ENCODE results near the gene TMEM19. TPM values are rescaled to one million over a fixed set of nuclear protein-coding genes. Genes with fewer than 3 reads are reported as not detected.

TMEM19 gene
- total RNA-seq: 10 to 100 TPM; 17.4 to 32.2 (median 27.6) TPM
- polyA plus RNA-seq: 1 to 10 TPM; 6.4 to 9.8 TPM
- long read RNA-seq, donor 1, full-length matches to known transcripts: 21 of 30 reads
- long read RNA-seq, donor 1, partial matches to known transcripts: 1 of 30 reads
- long read RNA-seq, donor 1, other reads (novel, unspliced or antisense): 8 of 30 reads
- long read RNA-seq, donor 2, full-length matches to known transcripts: 18 of 26 reads
- long read RNA-seq, donor 2, partial matches to known transcripts: 2 of 26 reads
- long read RNA-seq, donor 2, other reads (novel, unspliced or antisense): 6 of 26 reads
- long read RNA-seq, donor 3, full-length matches to known transcripts: 57 of 76 reads
- long read RNA-seq, donor 3, partial matches to known transcripts: 2 of 76 reads
- long read RNA-seq, donor 3, other reads (novel, unspliced or antisense): 17 of 76 reads

GRCh38 chr12:71685914-71686657 is at the start of gene TMEM19:
TMEM19 (plus strand) TSS chr12:71686082; CDS start chr12:71686681, 599 bp downstream.
- peaks cover 0 to 16% (median 0%) of the 10 kb centered on the region in 9 donors for H3K36me3 ChIP-seq
- DNase-seq (peak; percentile 90 to 92), ATAC-seq (peak; percentile 99 to 100 (median 99))
- peak within 1 kb of the TSS; percentile 58 to 96 (median 92) for H3K27ac ChIP-seq
- H3K9me3 ChIP-seq: no peaks in the 10 kb centered on the region
- 0% methylated on average over 63 of the region's 63 CpGs for WGBS, 2 donors
- no peaks in the 10 kb centered on the region for H3K27me3 ChIP-seq
- peak in 6 of 9 donors; percentile 14 to 63 (median 42) for TF ChIP-seq CTCF (IDR thresholded peaks at IDR 0.05)
- H3K4me3 ChIP-seq: peak within 1 kb of the TSS; percentile 48 to 78 (median 68)
- H3K4me1 ChIP-seq: peaks cover 0 to 42% (median 29%) of the 10 kb centered on the region in 9 donors
- intact Hi-C loops (cut with DNase I): loop anchor here in 6 of 10 donors (1.0 to 5.0 kb wide), 5 partner anchors 21 to 69 kb away; partner anchors contain the start of genes THAP2 (in 4 of the 6) and RAB21 (in 3 of the 6)

DNA sequence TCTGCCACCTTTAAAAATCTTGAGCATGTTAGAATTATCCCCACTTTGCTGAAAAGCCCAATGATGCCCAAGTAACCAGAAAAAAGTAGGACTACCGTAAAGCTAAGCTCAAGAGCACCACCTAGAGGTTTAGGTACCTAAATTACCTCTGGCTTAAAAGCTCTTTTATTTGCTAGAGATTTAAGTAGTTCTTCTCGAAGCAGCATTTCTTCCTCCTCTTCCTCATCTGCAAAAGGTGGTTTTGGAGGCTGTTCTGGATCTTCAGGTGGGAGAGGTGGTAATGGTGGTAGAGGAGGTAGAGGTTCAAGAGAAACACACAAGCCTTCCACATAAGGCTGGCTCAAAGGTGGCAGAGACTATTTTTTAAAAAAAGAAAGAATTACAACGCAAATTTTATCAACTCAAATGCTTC is 49.2 kb upstream of the TMEM19 start:
- H3K4me3 ChIP-seq: no peak overlapping the region
- H3K27me3 ChIP-seq: no peaks in the 10 kb centered on the region
- peaks cover 0 to 9% (median 0%) of the 10 kb centered on the region in 9 donors for H3K4me1 ChIP-seq
- no peak overlapping the region for H3K27ac ChIP-seq
- DNase-seq (peak in 1 of 2 donors; percentile 19), ATAC-seq (no peak)
- peaks cover 0 to 100% (median 57%) of the 10 kb centered on the region in 9 donors for H3K36me3 ChIP-seq
- no peaks in the 10 kb centered on the region for H3K9me3 ChIP-seq
- intact Hi-C loops (cut with DNase I): loop anchor here in 4 of 10 donors (5.0 kb wide), 2 partner anchors 111 to 219 kb away; no protein-coding TSS in a partner anchor
- TF ChIP-seq CTCF (IDR thresholded peaks at IDR 0.05): peak; percentile 38 to 83 (median 72)
- WGBS, 2 donors: 36 to 40% methylated on average over 3 of the region's 3 CpGs

DNA sequence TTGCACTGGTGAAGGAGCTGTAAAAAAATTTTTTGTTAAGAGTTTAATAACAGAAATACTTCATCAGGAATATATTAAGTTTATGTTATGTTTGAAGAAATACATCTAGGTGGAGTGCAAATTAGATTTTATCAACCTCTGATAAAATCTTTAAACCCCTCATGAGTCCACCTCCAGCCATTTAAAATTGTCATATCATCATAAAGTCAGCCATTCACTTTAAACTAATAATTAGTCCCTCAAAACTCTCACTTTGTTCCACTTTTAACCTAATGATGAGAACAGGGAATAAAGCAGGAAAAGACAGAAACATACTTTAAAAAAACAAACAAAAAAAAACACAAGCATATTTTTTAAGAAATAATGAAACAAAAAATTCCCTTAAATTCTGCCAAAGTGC is 47.4 kb upstream of the TMEM19 start:
- Histone ChIP-seq H3K27me3 (no peaks in the 10 kb centered on the region), H3K4me1 (peaks cover 0 to 9% (median 0%) of the 10 kb centered on the region in 9 donors), H3K36me3 (peaks cover 0 to 100% (median 51%) of the 10 kb centered on the region in 9 donors), H3K4me3 (no peak overlapping the region), H3K9me3 (no peaks in the 10 kb centered on the region), H3K27ac (no peak overlapping the region)
- TF ChIP-seq CTCF (IDR thresholded peaks at IDR 0.05): no peak
- DNase-seq: no peak
- ATAC-seq: no peak
- intact Hi-C loops (cut with DNase I): loop anchor here in 4 of 10 donors (5.0 kb wide), 2 partner anchors 109 to 221 kb away; no protein-coding TSS in a partner anchor

DNA sequence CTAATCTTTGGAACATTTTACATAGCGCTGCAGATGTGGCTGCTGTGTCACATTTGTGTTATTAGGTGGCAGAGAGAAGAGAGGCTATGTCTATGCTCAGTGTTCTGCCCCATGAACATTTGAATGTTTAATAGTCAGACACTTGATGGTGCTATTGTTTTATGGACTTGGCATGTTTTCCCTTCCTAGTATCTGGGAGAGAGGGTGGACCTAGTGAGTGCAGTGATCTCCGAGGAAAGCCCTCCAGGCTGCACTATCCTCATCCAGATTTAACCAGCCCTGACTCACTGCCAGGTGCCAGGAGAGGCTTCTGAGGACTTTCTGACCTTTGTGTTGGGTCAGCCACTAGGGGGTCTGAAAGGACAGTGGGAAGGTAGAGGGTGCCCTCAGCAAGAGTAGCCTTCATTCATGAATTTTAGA is 46.5 kb upstream of the TMEM19 start:
- Histone ChIP-seq H3K4me3 (no peak overlapping the region), H3K9me3 (no peaks in the 10 kb centered on the region), H3K27me3 (no peaks in the 10 kb centered on the region), H3K4me1 (peaks cover 0 to 9% (median 0%) of the 10 kb centered on the region in 9 donors), H3K27ac (no peak overlapping the region), H3K36me3 (peaks cover 0 to 100% (median 51%) of the 10 kb centered on the region in 9 donors)
- peak in 3 of 9 donors; percentile 13 to 19 (median 19) for TF ChIP-seq CTCF (IDR thresholded peaks at IDR 0.05)
- intact Hi-C loops (cut with DNase I): loop anchor here in 4 of 10 donors (5.0 kb wide), 2 partner anchors 108 to 222 kb away; no protein-coding TSS in a partner anchor
- WGBS, 2 donors: 61 to 64% methylated on average over 2 of the region's 2 CpGs
- DNase-seq: peak in 1 of 2 donors; percentile 11
- ATAC-seq: peak in 7 of 8 donors; percentile 23 to 65 (median 37)
